Endothelial cell of umbilical vein (primary cell): Measurements from ENCODE around the gene MED15. TPM values are rescaled to one million over a fixed set of nuclear protein-coding genes. Genes with fewer than 3 reads are reported as not detected.

Experiments used
- BruUV-seq: library from RNA; stranded (reverse); fragments of 400-500 nt; replicated peaks from 2 replicates; lab custom pipeline; 2021; lab: Mats Ljungman, UMichigan
- CTCF ChIA-PET: fragments of 300-600, 350-600 bp; sonication (Branson Sonifier 250); formaldehyde crosslinking; loops from one replicate; lab custom pipeline; 2021; ENCODE audit warnings: antibody characterized with exemption, inconsistent platforms; lab: Charles Lee
- POLR2A ChIA-PET: fragments of 300-600, 350-600 bp; sonication (Branson Sonifier 250); formaldehyde crosslinking; loops from one replicate; lab custom pipeline; 2021; ENCODE audit warnings: antibody characterized with exemption, inconsistent platforms; lab: Charles Lee
- DNase-seq: peaks from one replicate; pipeline ENCODE4 v3.0.0-alpha.2; 2011; ENCODE audit warnings: low read depth, low spot score
- FAIRE-seq: peaks from 2 replicates; lab custom pipeline; 2011; peaks lifted over from hg19 to GRCh38; lab: Jason Lieb, UNC
- H2AFZ ChIP-seq: 2 replicates; pipeline ENCODE4 v1.6.0; 2012; ENCODE audit warnings: low read depth, low read length, control low read depth, inconsistent platforms
- H3K27ac ChIP-seq: 2 replicates; pipeline ENCODE4 v1.5.1; 2011; ENCODE audit warnings: low read depth, mild to moderate bottlenecking, control low read depth, low read length, moderate library complexity; ENCODE audit not compliant: insufficient read depth
- H3K27me3 ChIP-seq, 2 experiments: 2 replicates each; pipeline versions ENCODE4 v1.6.0 to v1.6.1; 2011; ENCODE audit warnings: low read length in 2 of 2, mixed read lengths in 1 of 2; ENCODE audit not compliant: control insufficient read depth in 2 of 2, insufficient read depth in 2 of 2
- H3K36me3 ChIP-seq, 2 experiments: 2 replicates in 1 of 2; 3 replicates in 1 of 2; pipeline ENCODE4 v1.5.1; 2011; ENCODE audit warnings: low read length in 2 of 2, mild to moderate bottlenecking in 1 of 2, moderate library complexity in 1 of 2; ENCODE audit not compliant: control insufficient read depth in 2 of 2, insufficient read depth in 2 of 2; ENCODE audit errors: extremely low read depth in 1 of 2
- H3K4me1 ChIP-seq: 3 replicates; pipeline ENCODE4 v1.5.1; 2011; ENCODE audit warnings: mild to moderate bottlenecking, low read length; ENCODE audit not compliant: control insufficient read depth, insufficient read depth; ENCODE audit errors: extremely low read depth
- H3K4me2 ChIP-seq: 2 replicates; pipeline ENCODE4 v1.6.1; 2011; ENCODE audit warnings: low read length, control low read depth, mixed read lengths; ENCODE audit not compliant: insufficient read depth
- H3K4me3 ChIP-seq, 3 experiments: fragments of 200-600 bp in 1 of 3; sonication (generic), shearing (Covaris generic) in 1 of 3; replicated peaks in 1 of 3; 2 replicates each; pipeline ENCODE4 v1.5.1; 2011 to 2016; ENCODE audit warnings: control low read depth in 3 of 3, low read length in 3 of 3, mild to moderate bottlenecking in 2 of 3, inconsistent platforms in 1 of 3, low read depth in 1 of 3, moderate library complexity in 1 of 3; ENCODE audit not compliant: insufficient read depth in 1 of 3
- H3K79me2 ChIP-seq: 2 replicates; pipeline ENCODE4 v1.6.0; 2012; ENCODE audit warnings: low read length, inconsistent platforms; ENCODE audit not compliant: control insufficient read depth, insufficient read depth
- H3K9ac ChIP-seq: replicated peaks from 2 replicates; pipeline ENCODE3; 2011; ENCODE audit warnings: low read length, control low read depth; ENCODE audit not compliant: insufficient read depth; ENCODE audit errors: extremely low read depth
- H3K9me1 ChIP-seq: replicated peaks from 3 replicates; pipeline ENCODE4 v1.6.0; 2011; ENCODE audit warnings: mild to moderate bottlenecking, low read length; ENCODE audit not compliant: control insufficient read depth, insufficient read depth; ENCODE audit errors: extremely low read depth
- H3K9me3 ChIP-seq: replicated peaks from 2 replicates; pipeline ENCODE4 v1.5.1; 2012; ENCODE audit warnings: low read length, inconsistent platforms; ENCODE audit not compliant: control insufficient read depth, insufficient read depth
- H4K20me1 ChIP-seq: replicated peaks from 2 replicates; pipeline ENCODE3; 2011; ENCODE audit warnings: mild to moderate bottlenecking, low read length; ENCODE audit not compliant: control insufficient read depth, insufficient read depth; ENCODE audit errors: extremely low read depth
- EZH2 ChIP-seq: IDR thresholded peaks from 2 replicates; pipeline ENCODE4 v1.6.1; 2012; ENCODE audit warnings: borderline replicate concordance, low read depth, mild to moderate bottlenecking, moderate library complexity, low read length, inconsistent platforms; ENCODE audit not compliant: severe bottlenecking
- FOS ChIP-seq: IDR thresholded peaks from 2 replicates; pipeline ENCODE4 v1.6.1; 2011; ENCODE audit warnings: mild to moderate bottlenecking, low read length, moderate library complexity, borderline replicate concordance; ENCODE audit not compliant: insufficient read depth
- GATA2 ChIP-seq: IDR thresholded peaks from 2 replicates; pipeline ENCODE4 v1.7.0; 2011; ENCODE audit warnings: low read depth, mild to moderate bottlenecking, moderate library complexity, mixed read lengths, low read length; ENCODE audit not compliant: insufficient read length, insufficient read depth
- JUN ChIP-seq: IDR thresholded peaks from 2 replicates; pipeline ENCODE4 v1.6.1; 2011; ENCODE audit warnings: borderline replicate concordance, low read depth; ENCODE audit not compliant: insufficient read length, insufficient read depth
- MYC ChIP-seq: IDR thresholded peaks from one replicate; pipeline ENCODE4 v1.6.1; 2011; ENCODE audit warnings: mild to moderate bottlenecking, low read depth, low read length
- POLR2A ChIP-seq: IDR thresholded peaks from 2 replicates; pipeline ENCODE4 v1.6.1; 2012; ENCODE audit warnings: low read depth, mild to moderate bottlenecking, control low read depth, low read length
- POLR2AphosphoS5 ChIP-seq: IDR thresholded peaks from 2 replicates; pipeline ENCODE4 v1.6.1; 2012; ENCODE audit warnings: low read depth, mild to moderate bottlenecking, control low read depth, low read length, moderate library complexity; ENCODE audit not compliant: insufficient read depth
- dilution Hi-C: fragments of 300-500 bp; cut with MboI; formaldehyde crosslinking; loops from one replicate; pipeline ENCODE4 v1.15.0; 2019; ENCODE audit warnings: low sequenced_read_pairs; ENCODE audit not compliant: extremely low pct_ligation_motif_present
- intact Hi-C: fragments of 100-400 bp; cut with micrococcal nuclease; formaldehyde crosslinking; loops from one replicate; pipeline ENCODE4 v1.10.0; 2022
- polyA plus RNA-seq, 4 experiments: library from polyadenylated mRNA; depleted of rRNA in 3 of 4; stranded (reverse) in 3 of 4; unstranded in 1 of 4; fragments of >200 nt; gene quantifications; 2 replicates each; pipeline versions ENCODE4 v1.2.1 to v1.2.3, GENCODE V29; 2011 to 2012; ENCODE audit warnings: missing spikeins in 1 of 4
- total RNA-seq: library from RNA; stranded (reverse); gene quantifications from 2 replicates; pipeline ENCODE4 v1.2.3, GENCODE V29; 2021
- TF ChIP-seq, protein P1 (sequence below), 2 donors: IDR thresholded peaks; 1 replicate in 1 of 2; 2 replicates in 1 of 2; pipeline ENCODE4 v1.5.1; 2011; ENCODE audit warnings: low read length in 2 of 2, mild to moderate bottlenecking in 2 of 2, moderate library complexity in 2 of 2, control low read depth in 1 of 2, inconsistent platforms in 1 of 2, low read depth in 1 of 2; ENCODE audit not compliant: insufficient read depth in 1 of 2; ENCODE audit errors: extremely low read depth in 1 of 2
- TF ChIP-seq, protein P2 (sequence below): IDR thresholded peaks from 2 replicates; pipeline ENCODE4 v1.6.1; 2011; ENCODE audit not compliant: insufficient read depth, insufficient read length

MED15 gene
- total and polyA plus RNA-seq, 2 donors (not counting 3 experiments of a cell fraction or from before 2014, with no cell fraction given) = 68.1 to 138 TPM

DNA sequence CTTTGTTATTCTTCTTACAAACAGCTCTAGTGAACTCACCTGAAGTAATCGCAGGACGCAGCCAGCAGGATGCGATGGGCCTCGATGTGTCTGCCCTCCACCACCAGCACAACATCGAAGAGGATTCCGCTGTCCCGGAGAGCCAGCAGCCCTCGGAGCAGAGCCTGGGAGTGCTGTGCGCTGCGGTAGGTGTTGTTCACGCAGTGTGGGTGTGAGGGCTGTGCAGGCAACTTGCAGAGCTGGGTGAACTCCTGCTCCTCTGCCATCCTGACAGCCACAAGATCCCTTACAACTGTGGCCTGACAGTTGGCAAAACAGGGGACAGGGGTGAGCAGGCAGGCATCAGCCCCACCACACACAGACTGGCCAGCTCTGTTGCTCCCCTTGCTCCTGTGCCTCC lies 18.5 kb upstream of the MED15 start:
- no peak overlapping the region for H3K27ac ChIP-seq
- no peaks in the 10 kb centered on the region for H3K27me3 ChIP-seq
- no peak overlapping the region for H3K9ac ChIP-seq
- ChIA-PET POLR2A (no interaction called here), CTCF (no interaction called here)
- dilution Hi-C loops (no loop called here), intact Hi-C loops (no loop called here)
- no peaks in the 10 kb centered on the region for H3K9me1 ChIP-seq
- BruUV-seq = no TSS peak
- H3K4me1 ChIP-seq = no peaks in the 10 kb centered on the region
- H3K4me3 ChIP-seq = no peak overlapping the region
- peaks cover 0 to 4% of the 10 kb centered on the region in 2 experiments for H3K36me3 ChIP-seq
- H4K20me1 ChIP-seq = peaks cover 2% of the 10 kb centered on the region
- no peak for DNase-seq
- no peaks in the 10 kb centered on the region for H3K9me3 ChIP-seq
- H3K4me2 ChIP-seq = no peak overlapping the region
- TF ChIP-seq, protein P1, sequence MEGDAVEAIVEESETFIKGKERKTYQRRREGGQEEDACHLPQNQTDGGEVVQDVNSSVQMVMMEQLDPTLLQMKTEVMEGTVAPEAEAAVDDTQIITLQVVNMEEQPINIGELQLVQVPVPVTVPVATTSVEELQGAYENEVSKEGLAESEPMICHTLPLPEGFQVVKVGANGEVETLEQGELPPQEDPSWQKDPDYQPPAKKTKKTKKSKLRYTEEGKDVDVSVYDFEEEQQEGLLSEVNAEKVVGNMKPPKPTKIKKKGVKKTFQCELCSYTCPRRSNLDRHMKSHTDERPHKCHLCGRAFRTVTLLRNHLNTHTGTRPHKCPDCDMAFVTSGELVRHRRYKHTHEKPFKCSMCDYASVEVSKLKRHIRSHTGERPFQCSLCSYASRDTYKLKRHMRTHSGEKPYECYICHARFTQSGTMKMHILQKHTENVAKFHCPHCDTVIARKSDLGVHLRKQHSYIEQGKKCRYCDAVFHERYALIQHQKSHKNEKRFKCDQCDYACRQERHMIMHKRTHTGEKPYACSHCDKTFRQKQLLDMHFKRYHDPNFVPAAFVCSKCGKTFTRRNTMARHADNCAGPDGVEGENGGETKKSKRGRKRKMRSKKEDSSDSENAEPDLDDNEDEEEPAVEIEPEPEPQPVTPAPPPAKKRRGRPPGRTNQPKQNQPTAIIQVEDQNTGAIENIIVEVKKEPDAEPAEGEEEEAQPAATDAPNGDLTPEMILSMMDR (IDR thresholded peaks at IDR 0.05; ENCODE audit: extremely low read depth in 1 of 2, insufficient read depth in 1 of 2, low read depth in 1 of 2, low read length in 2 of 2) = no peak
- TF ChIP-seq FOS (no peak), GATA2 (no peak), EZH2 (no peak), MYC (no peak), POLR2AphosphoS5 (no peak), POLR2A (no peak), JUN (no peak)
- TF ChIP-seq, protein P2, sequence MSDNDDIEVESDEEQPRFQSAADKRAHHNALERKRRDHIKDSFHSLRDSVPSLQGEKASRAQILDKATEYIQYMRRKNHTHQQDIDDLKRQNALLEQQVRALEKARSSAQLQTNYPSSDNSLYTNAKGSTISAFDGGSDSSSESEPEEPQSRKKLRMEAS = no peak
- no peak overlapping the region for H2AFZ ChIP-seq
- no peaks in the 10 kb centered on the region for H3K79me2 ChIP-seq
- no peak for FAIRE-seq
